Neural cell (in vitro differentiated cells): ENCODE measurements around the gene PNCK. TPM values are rescaled to one million over a fixed set of nuclear protein-coding genes. Genes with fewer than 3 reads are reported as not detected.

ENCODE experiments used
- H2AFZ ChIP-seq: fragments of 200-600, 300-800 bp; sonication (generic), shearing (Covaris generic); 2 replicates; pipeline ENCODE4 v1.6.0; 2014; ENCODE audit warnings: low read depth, mild to moderate bottlenecking, antibody characterized with exemption, low read length, moderate library complexity
- H3F3A ChIP-seq: fragments of 200-600 bp; shearing (Covaris generic); 2 replicates; pipeline ENCODE4 v1.6.1; 2016; ENCODE audit warnings: mild to moderate bottlenecking, moderate library complexity, mixed read lengths, antibody characterized with exemption, low read length; ENCODE audit not compliant: insufficient read depth, poor library complexity, severe bottlenecking
- H3K27ac ChIP-seq: fragments of 200-600, 300-800 bp; sonication (generic), shearing (Covaris generic); 2 replicates; pipeline ENCODE4 v1.5.1; 2014; ENCODE audit warnings: mild to moderate bottlenecking, low read length, moderate library complexity
- H3K27me3 ChIP-seq: fragments of 300-800, 200-600 bp; sonication (generic), shearing (Covaris generic); 2 replicates; pipeline ENCODE4 v1.6.0; 2014; ENCODE audit warnings: mild to moderate bottlenecking, low read depth, low read length, moderate library complexity; ENCODE audit not compliant: insufficient read depth
- H3K36me3 ChIP-seq: fragments of 300-800, 200-600 bp; sonication (generic), shearing (Covaris generic); 2 replicates; pipeline ENCODE4 v1.5.1; 2014; ENCODE audit warnings: mild to moderate bottlenecking, antibody characterized with exemption, low read length, moderate library complexity; ENCODE audit not compliant: insufficient read depth
- H3K4me2 ChIP-seq: fragments of 300-800, 200-600 bp; sonication (generic), shearing (Covaris generic); 2 replicates; pipeline ENCODE4 v1.6.0; 2014; ENCODE audit warnings: mild to moderate bottlenecking, low read length
- H3K4me3 ChIP-seq: fragments of 300-800, 200-600 bp; sonication (generic), shearing (Covaris generic); 2 replicates; pipeline ENCODE4 v1.5.1; 2014; ENCODE audit warnings: mild to moderate bottlenecking, low read length, moderate library complexity
- H3K79me2 ChIP-seq: fragments of 200-600 bp; shearing (Covaris generic); replicated peaks from 2 replicates; pipeline ENCODE4 v1.6.0; 2014; ENCODE audit warnings: mild to moderate bottlenecking, low read length, moderate library complexity; ENCODE audit not compliant: insufficient read depth
- H3K9ac ChIP-seq: fragments of 300-800, 200-600 bp; sonication (generic), shearing (Covaris generic); 2 replicates; pipeline ENCODE4 v1.6.1; 2016; ENCODE audit warnings: mild to moderate bottlenecking, low read length, mixed read lengths
- H3K9me2 ChIP-seq: fragments of 200-600 bp; shearing (Covaris generic); 2 replicates; pipeline ENCODE4 v1.6.1; 2016; ENCODE audit warnings: mild to moderate bottlenecking, low read length, mixed read lengths; ENCODE audit not compliant: insufficient read depth
- H3K9me3 ChIP-seq: fragments of 200-600, 300-800 bp; sonication (generic), shearing (Covaris generic); 2 replicates; pipeline ENCODE4 v1.6.1; 2016; ENCODE audit warnings: mild to moderate bottlenecking, mixed run types, low read length, moderate library complexity, mixed read lengths
- H4K20me1 ChIP-seq: fragments of 200-600 bp; shearing (Covaris generic); 2 replicates; pipeline ENCODE4 v1.6.1; 2016; ENCODE audit warnings: mild to moderate bottlenecking, mixed run types; ENCODE audit not compliant: insufficient read depth
- CTCF ChIP-seq: fragments of 450-650 bp; IDR thresholded peaks from 2 replicates; pipeline ENCODE4 v1.5.1; 2014; ENCODE audit warnings: antibody characterized with exemption, mild to moderate bottlenecking, moderate library complexity; ENCODE audit not compliant: poor library complexity, severe bottlenecking
- EP300 ChIP-seq: fragments of 450-650 bp; conservative IDR thresholded peaks from 2 replicates; pipeline ENCODE4 v1.6.1; 2014; ENCODE audit warnings: antibody characterized with exemption, mild to moderate bottlenecking, moderate library complexity; ENCODE audit not compliant: poor library complexity, severe bottlenecking
- EZH2 ChIP-seq: fragments of 200-600, 300-800 bp; shearing (Covaris generic), sonication (generic); IDR thresholded peaks from 2 replicates; pipeline ENCODE4 v1.6.1; 2014; ENCODE audit warnings: antibody characterized with exemption, low read length, borderline replicate concordance, mild to moderate bottlenecking; ENCODE audit not compliant: insufficient read depth, poor library complexity, severe bottlenecking
- MXI1 ChIP-seq: fragments of 450-650 bp; conservative IDR thresholded peaks from 2 replicates; pipeline ENCODE4 v1.6.1; 2014; ENCODE audit warnings: antibody characterized with exemption, mild to moderate bottlenecking; ENCODE audit not compliant: poor library complexity, severe bottlenecking
- POLR2AphosphoS5 ChIP-seq: IDR thresholded peaks from 2 replicates; pipeline ENCODE4 v1.6.1; 2012
- RAD21 ChIP-seq: fragments of 450-650 bp; conservative IDR thresholded peaks from 2 replicates; pipeline ENCODE4 v1.6.1; 2014; ENCODE audit warnings: antibody characterized with exemption, mild to moderate bottlenecking, moderate library complexity
- REST ChIP-seq: IDR thresholded peaks from 2 replicates; pipeline ENCODE4 v1.6.1; 2012; ENCODE audit warnings: borderline replicate concordance
- SMC3 ChIP-seq: fragments of 450-650 bp; conservative IDR thresholded peaks from 2 replicates; pipeline ENCODE4 v1.6.1; 2014; ENCODE audit warnings: antibody characterized with exemption, mild to moderate bottlenecking, moderate library complexity; ENCODE audit not compliant: poor library complexity
- TAF1 ChIP-seq: IDR thresholded peaks from 2 replicates; pipeline ENCODE4 v1.6.1; 2012; ENCODE audit warnings: low read depth
- polyA plus RNA-seq: library from polyadenylated mRNA; depleted of rRNA; stranded (reverse); fragments of >200 nt; gene quantifications from 2 replicates; pipeline ENCODE4 v1.2.3, GENCODE V29; 2014

PNCK gene
- polyA plus RNA-seq, 1 donor from 2014 or later, result 9.5 TPM

GRCh38 chrX:153623310-153624029, 50.1 kb downstream of the PNCK start:
- Histone ChIP-seq H3K27ac (no peak overlapping the region), H3F3A (no peaks in the 10 kb centered on the region), H2AFZ (no peak overlapping the region), H3K4me2 (no peak overlapping the region), H3K4me3 (no peak overlapping the region), H3K36me3 (no peaks in the 10 kb centered on the region), H3K9me2 (no peaks in the 10 kb centered on the region), H3K9me3 (no peaks in the 10 kb centered on the region), H3K27me3 (no peaks in the 10 kb centered on the region), H3K9ac (no peak overlapping the region), H4K20me1 (no peaks in the 10 kb centered on the region), H3K79me2 (no peaks in the 10 kb centered on the region)
- TF ChIP-seq SMC3, result no peak
- TF ChIP-seq MXI1, result no peak
- TF ChIP-seq POLR2AphosphoS5, result no peak
- TF ChIP-seq RAD21, result no peak
- TF ChIP-seq REST, result no peak
- TF ChIP-seq TAF1, result no peak
- no peak for TF ChIP-seq CTCF
- no peak for TF ChIP-seq EP300
- TF ChIP-seq EZH2, result no peak

- H4K20me1 ChIP-seq, result no peaks in the 10 kb centered on the region
Measured at GRCh38 chrX:153622661-153623309, 50.8 kb downstream of the PNCK start.

More at GRCh38 chrX:153622661-153623309, 50.8 kb downstream of the PNCK start:
- Histone ChIP-seq H3K9me2 (no peaks in the 10 kb centered on the region), H3K36me3 (no peaks in the 10 kb centered on the region), H3K27me3 (no peaks in the 10 kb centered on the region), H3K27ac (no peak overlapping the region), H2AFZ (no peak overlapping the region), H3K9ac (no peak overlapping the region), H3K9me3 (no peaks in the 10 kb centered on the region), H3F3A (no peaks in the 10 kb centered on the region), H3K4me2 (no peak overlapping the region), H3K79me2 (no peaks in the 10 kb centered on the region), H3K4me3 (no peak overlapping the region)
- TF ChIP-seq TAF1 (no peak), CTCF (no peak), EP300 (no peak), EZH2 (no peak), POLR2AphosphoS5 (no peak), MXI1 (no peak), SMC3 (no peak), REST (no peak)
